DMS114 treated with DMSO at 0.1 percent for 48 hours (cell line): ENCODE measurements around the gene CCL27.
A peak's percentile ranks its signal among the peaks of the same experiment; 100 is the strongest.

ENCODE experiments used
- DNase-seq: peaks from one replicate; lab custom pipeline; 2025; ENCODE audit not compliant: unreplicated experiment; lab: John Stamatoyannopoulos, UW

Gene CCL27

DNA sequence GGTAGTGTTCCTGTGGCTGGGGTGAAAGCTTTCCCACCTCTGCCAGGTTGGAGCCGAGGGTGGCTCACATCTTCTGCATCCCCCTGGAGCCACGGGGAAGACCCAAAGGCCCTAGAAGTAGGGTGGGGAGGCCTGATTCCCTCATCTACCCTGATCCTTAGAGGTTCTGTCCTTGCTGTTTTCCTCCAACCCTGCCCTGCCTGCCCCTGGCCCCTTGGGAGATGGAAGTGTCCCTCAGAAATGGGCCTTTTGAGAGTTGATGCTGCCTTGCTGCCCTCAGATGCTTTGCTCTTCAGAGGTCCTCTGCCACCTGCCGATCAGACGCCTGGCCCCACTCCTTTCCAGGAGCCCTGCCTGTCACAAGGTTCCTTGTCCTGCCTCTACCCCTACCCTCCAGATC, 22.4 kb upstream of the CCL27 start:
- no peak for DNase-seq

DNA sequence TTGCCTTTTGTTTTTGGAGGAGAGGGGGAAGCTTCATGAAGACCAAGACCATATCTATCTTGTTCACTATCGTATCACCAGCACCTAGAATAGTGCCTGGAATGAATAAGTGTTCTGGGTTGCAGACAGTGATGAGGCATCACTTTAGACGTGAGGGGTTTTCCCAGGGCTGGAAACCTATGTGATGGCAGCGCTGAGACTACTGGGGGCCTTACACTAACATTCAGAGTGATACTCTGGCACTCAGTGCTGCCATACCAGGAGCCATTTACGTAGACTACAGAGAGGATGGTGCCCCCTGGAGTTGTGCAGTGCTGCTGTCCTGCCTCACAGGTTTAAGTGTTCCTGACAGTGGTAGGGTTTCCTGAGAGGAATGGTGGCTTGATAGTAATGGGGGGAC, 21.7 kb upstream of the CCL27 start:
- no peak for DNase-seq

DNA sequence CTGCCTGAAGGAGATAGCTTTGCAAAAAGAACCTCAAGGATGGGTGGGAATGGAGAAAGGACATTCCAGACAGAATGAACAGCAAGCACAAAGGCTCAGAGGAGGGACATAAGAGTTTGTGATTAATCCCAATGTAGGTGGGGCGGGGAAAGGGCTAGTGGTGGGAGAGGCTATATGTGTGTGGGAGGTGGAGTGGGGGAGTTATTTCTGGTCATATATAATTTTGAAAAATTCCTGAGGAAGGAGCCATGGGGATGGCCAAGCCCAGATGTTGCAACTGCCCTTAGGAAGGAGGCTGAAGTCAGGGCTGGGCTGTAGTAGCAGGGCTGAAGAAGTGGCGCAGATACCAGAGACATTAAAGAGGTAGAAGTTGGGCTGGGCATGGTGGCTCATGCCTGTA, 13.4 kb upstream of the CCL27 start:
- DNase-seq, result no peak

DNA sequence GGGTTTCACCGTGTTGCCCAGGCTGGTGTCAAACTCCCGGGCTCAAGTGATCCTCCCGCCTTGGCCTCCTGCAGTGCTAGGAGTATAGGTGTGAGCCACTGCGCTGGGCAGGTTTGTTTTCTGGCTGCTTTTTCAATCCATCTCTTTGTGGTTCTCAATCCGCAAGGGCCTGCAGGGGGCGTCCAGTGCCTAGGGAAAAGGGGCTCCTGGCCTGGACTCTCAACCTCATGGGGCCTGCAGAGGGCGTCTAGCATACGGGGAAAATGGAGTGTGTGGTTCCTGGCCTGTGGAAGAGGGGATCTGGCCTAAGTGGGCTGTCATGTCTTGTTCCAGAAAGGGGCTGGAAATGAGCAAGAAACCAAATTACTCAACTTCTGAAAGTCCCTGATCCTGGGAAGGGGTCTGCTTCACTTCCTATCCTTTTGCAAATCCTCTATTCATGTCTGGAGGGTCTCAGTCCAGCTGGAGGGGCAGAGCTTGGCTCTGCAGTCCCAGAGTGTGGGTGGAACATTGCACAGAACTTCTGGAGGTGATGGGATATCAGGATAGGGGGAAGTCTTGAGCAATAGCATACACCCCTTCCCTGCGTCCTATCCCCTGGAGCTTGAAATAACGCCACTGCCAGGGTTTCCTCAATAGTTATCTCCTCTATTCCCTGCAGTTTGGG, 12.7 kb upstream of the CCL27 start:
- DNase-seq, result peak; percentile 70

DNA sequence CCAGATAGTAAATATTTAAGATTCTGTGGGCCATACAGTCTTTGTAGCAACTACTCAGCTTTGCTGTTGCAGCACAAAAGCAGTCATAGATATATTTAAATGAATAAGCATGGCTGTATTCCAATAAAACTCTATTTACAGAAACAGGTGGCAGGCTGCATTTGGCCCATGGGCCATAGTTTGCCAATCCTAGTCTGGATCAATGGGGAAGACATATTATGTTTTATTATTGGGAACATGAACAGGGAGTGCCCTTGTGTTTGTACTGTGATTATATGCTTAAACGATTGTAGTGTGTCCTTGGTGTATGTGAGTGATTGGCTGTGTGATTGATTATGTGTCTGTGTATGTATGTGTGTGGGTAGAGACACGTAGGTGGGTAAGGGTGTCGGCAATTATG, 12.0 kb upstream of the CCL27 start:
- no peak for DNase-seq

DNA sequence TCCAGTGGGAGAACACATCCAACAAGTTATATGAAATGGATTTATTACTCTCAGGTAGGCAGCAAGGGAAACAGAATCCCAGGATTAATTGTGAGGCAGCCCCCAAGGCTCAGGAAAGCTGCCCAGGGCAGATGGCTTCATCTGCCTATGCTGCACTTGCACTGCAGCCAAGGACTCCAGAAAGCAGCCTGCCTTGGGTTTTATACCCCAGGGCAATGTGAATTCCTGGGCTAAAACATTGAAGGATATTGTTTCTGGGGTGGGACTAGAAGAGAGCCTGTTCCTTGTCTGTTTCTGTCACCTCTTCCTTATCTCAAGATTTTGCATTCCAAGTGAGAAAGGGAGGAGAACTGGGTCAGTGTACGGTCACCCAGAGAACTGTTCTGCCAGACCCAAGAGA, 8.8 kb upstream of the CCL27 start:
- DNase-seq, result no peak

DNA sequence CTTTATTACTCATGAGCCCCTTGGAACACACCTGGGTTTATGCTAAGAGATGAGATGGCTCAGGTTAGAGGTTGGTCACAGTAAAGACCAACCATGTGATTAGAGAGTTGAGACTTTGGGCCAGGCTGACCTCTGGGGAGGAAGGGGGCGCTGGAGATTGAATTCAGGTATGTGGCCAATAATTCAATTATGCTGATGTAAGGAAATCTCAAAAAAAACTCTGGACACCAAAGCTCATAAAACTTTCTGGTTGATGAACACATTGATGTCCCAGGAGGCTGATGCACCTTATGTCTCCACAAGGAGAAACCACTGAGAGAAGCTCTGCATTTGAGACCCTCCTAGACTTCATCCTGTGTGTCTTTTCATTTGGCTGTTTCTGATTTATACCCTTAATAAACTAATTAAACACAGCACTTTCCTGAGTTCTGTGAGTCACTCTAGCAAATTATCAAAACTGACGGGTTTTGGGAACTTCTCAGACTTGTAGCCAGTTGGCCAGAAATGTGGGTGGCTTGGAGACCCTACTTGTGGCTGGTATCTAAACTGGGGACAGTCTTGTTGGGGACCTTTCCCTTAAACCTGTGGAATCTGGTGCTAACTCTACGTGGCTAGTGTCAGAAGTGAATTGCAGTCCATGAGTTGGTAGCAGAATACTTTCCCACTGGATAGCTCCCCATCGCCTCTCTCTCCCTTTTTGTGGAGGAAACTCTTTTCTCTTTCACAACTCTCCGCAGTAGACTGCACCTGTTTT, 7.5 kb upstream of the CCL27 start:
- no peak for DNase-seq

DNA sequence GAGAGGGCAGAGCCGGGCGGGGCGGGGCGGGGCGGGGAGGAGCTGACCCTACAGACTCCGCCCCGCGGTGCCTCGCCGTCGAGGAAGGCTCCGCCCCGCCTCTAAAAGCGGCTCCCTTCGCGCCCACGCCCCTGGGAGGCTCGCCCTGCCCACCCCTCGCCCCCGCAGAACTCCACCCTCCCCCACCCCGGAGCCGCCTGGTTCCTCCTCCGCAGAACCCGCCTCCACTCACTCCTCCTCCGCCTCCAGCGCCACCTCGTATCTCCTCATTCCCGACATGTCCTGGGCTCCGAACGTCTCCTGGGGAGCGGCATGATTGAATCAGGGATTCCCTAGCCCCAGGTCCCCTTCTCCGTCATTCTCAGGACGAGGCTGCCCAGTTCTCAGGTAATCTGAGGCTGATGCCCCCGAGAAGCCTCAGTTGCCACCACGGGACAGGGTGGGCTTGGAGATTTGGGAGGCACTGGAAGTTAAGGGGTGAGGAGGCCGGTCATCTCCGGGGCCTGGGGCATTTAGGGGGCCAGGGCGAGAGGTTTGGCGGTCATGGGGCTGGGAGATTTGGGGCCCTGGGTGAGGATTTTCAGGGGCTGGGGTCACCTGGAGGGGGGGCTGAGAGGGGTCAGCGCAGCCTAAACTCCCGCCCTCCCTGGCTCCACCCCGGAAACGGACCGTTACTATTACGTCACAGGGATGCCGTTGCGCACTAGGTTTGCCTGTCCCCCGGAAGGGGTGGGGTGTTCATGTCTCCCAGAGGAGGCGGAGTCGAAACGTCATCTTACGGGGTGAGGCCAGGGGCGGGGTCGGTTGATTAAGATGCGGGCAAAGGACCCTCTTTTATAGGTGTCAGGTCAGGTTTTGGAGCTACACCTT, 3.2 kb upstream of the CCL27 start:
- DNase-seq, result peak; percentile 78

DNA sequence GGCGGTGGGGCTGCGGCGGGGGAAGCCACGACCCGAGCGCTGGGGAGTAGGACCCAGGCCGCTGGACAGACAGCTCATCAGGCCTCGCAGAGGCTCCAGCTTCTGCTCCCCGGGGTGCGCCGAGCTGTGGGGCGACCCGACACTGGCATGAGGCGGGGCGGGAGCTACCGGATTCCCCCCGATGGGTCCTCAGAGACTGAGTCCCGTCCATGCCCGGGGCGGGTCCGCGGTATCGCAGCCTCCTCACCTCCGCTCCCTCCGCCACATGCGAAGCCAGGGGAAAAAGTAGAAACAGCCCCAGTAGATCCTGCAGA, 2.6 kb upstream of the CCL27 start:
- no peak for DNase-seq

DNA sequence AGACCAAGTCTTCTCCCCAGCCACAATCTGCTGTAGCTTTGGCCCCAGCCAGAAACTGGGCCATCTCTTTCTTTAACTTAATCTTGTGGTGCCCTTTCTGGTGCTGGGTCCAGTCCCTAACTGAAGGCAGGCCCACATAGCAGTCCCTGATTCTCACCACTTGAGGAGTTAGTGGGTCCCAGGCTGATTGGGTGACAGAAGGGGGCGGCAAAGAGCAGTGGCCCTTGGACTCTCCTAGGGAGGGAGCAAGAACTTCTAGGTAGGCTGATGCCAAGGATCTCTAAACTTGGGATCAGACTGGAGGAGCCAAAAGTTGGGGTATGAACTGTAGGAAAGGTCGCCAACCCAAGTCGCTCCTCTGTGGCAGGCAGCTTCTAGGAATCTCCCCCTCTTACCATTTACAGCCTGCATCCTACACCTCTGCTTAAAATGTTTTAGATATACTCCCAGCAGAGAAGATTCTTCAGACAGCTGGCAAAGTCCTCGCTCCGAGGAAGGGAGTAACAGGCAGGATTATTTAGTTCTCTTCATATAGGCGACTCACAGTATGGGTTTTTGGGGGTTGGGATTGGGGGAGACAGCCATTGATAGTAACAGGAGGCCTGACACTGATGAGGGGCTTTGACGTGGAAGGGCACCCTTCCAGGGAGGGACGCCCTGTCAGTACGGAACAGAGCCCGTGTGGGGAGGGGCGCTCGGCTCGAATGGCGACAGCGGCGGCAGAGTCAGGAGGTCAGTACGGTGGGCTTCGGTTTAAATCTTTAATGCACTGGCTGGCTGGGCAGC, 2.0 kb upstream of the CCL27 start:
- peak; percentile 57 for DNase-seq

DNA sequence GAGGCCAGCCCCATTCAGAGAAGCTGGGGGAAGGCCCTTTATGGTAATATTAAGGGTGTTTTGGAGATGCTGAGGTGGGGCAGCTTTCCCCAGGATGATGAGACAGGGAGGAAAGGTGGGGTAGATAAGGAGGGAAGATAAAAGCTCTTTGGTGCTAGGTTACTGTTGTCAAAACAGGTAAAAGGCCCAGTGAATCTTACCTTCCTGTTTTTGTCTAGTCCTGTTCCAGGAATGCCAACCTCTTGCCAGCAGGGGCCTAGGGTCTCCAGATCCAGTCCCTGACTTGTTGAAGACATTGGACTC, 797 bp upstream of the CCL27 start:
- DNase-seq, result no peak

DNA sequence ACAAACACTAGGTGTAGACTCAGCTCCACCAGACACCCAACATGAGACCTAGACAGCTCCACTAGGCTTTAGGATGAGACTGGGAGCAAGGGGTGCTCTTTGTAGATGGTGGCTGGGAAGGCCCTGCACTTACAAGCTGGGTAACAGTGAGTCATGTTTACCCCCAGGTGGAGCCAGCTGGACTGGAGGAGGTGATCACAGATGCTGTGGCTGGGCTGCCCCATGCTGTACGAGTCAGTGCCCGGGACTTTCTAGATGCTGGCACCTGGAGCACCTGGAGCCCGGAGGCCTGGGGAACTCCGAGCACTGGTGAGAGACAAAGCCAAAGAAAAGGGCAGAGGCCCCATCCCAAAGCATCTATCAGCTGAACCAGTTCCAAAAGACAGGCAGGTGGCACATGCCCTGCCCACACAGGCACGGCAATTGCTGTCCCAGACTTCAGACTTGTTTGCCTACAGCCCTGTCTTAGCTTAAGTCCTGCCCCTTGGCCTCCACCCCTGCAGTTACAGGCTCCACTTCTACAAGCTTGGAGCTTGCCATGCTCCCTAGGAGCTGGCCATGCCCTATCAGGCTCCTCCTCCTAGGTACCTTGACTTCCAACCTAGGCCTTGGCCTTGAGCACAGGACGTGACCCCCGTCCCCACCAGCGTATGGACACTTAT, 2.7 kb downstream of the CCL27 start:
- no peak for DNase-seq

DNA sequence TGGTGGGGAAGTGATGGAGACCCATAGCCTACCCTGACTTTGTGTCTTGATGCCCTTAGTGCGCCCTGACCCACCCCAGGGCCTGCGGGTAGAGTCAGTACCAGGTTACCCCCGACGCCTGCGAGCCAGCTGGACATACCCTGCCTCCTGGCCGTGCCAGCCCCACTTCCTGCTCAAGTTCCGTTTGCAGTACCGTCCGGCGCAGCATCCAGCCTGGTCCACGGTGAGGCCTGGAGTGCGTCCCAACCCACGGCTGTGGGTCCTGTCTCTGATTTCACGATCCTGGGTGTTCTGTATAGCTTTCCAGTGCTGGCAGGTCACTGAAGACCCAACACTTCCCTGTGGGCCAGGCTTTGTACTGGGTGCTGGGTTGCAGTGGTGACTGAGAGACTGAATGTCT, 4.0 kb downstream of the CCL27 start:
- DNase-seq, result no peak

DNA sequence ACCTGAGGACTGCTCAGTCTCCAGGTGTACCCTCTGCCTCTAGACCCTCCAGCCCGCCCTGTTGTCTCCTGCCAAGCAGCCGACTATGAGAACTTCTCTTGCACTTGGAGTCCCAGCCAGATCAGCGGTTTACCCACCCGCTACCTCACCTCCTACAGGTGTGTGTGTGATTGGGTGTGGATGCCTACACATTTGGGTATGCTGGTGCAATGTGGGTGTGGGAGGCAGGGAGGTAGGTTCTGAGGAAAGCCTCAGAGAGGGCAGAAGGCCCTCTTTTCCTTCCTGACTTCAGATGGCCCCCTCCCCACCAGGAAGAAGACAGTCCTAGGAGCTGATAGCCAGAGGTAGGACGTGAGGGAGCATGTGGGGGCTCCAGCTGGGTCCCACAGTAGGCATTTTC, 5.5 kb downstream of the CCL27 start:
- DNase-seq, result no peak

DNA sequence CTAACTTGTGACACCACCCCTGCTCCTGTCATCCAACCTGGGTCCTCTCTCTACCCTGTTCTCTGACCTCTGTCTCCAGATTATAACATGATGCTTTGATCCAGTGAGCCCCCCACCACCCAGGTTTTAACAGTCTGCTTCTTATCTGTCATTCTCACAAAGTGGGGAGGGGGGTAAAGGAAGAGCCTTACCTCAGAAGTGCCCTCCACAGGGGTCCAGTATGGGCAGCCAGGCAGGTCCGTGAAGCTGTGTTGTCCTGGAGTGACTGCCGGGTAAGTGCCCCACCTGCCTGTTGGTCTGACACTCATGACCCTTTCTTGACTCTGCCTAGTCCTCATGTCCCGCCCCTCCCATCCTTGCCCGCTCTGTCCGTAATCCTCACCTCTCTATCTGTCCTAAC, 7.1 kb downstream of the CCL27 start:
- DNase-seq, result no peak

DNA sequence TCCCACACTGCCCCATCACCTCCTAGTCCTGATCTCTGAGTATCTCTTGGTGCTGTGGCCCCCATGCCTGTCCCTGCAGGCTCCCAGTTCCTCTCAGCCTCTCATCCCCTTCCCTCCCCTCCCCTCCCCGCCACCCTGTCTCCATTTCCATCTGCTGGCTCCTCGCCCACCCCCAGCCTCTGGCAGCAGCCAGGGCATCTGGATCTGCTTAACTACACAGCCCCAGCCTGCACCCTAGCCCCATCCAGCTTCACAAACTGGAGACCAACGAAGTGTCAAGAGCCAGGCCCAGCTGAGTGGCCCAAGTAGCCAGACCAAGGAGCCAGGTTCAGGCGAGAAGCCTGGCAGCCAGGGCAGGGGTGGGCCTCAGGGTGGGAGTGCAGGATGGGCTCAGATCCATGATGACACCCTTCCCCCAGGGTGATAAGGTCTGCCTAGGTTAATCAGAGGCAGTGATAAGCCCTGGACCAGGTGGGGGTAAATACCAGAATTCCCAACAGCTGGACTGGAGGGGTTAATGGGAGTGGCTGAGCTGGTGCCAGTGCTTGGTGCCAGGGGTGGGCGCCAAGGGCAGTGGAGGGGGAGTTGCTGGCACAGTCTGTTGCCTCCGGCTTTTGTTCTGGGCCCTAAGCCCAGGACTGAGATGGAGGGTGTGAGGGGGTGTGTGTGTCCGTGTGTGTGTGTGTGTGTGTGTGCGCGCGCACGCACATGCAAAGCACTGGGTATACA, 8.0 kb downstream of the CCL27 start:
- DNase-seq, result no peak

DNA sequence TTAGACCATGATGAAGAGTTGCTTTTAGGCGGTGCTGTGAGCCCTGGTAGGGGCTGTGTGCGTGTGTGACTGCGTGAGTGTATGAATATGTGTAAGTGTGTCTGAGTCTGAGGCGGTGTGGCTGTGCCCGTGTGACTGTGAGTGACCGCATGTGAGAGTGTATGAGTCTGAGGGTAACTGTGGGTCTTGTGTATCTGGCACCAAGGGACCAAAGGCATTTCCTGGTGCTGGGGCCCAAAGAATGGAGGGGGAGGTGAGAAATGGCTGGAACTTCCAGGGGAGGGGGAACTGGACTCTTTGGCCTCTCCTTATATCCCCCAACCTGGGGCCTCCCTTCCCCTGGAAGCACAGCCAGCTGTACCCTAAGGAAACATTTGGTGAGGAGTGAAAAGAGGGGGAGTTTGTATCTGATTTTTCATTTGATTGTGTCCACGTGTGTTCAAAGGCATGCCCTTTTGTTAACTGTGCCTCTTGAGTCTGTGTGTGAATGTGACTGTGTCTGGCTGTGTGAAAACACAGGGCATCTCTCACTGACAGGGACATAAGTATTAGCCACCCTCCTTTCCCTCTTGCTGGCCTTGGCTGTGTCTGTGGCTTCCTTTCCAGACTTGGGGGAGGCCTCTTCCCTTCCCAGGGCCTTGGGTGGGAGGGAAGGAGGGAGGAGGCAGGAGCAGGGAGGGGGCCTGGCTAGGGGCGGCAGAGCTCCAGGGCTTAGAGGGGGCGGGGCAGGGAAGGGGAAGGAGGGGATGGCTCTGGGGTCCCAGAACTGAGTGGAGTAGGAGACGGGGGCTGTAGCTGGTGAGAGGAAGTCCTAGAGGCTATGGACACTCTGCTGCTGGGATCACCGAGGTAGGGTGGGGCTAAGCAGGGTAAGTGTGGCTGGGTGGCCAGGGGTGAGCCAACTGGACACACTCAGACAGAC, 9.0 kb downstream of the CCL27 start:
- no peak for DNase-seq

DNA sequence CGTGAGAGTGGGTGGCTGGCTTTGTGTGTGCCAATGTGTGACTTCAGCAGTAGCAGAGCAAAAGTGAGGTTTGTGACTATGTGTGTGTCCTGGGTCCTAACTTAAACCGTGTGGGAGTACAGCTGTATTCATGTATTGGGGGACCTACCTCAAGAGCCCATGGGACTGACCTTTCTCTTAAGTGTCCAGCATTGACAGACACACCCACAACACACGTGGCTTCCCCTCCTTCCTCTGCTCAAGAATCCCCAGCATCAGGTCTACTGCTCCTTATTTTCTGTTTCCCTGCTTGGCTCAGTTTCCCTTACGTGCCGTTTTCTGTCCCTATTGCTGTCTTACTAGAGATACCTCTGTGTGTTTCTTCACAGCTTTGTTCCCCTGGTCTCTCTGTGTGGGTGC, 9.9 kb downstream of the CCL27 start:
- DNase-seq, result no peak

DNA sequence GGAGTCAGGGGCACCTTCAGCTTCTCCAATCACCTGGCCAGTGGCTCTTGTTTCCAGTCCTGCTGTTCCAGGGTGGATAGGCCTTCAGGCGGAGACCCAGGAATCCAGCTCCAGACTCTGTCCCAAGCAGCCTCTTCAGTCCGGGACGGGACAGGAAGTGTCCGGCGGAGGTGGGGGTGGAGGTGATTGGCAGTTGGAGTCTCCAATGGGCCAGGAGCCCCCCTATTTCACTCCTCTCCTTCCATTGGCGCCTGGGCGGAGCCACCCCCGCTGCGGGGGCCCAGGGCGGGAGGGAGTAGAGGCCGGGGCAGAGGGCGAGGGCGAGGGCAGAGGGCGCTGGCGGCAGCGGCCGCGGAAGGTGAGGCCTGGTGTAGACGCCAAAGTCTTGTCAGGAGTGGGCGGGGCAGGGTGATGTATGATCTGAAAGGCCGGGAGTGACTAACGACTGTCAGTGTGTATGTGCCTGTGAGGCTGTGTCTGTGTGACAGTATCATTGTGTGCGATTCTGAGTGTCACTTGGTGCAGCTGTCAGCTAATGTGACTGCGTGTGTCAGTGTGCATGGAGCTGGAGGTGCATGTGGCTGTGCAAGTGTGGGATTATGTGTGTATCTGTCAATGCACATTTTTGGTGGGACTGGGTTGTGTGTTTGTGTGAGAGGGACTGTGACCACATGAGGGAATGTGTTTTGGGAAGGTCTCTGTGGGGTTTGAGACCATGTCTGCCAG, 10.4 kb downstream of the CCL27 start, which contains the start of gene IL11RA:
Gene IL11RA (plus strand): TSS at position 310 of the 726 bp plus-strand sequence. CDS start 3,033 bp downstream, outside the sequence.
- DNase-seq, result peak; percentile 33
